Measurements from ENCODE around the gene SLC38A2.

Gene SLC38A2

GRCh38 chr12:46374711-46375110, 2.1 kb upstream of the SLC38A2 start:
- no peak for DNase-seq (ENCODE audit: low read depth)

GRCh38 chr12:46374310-46374709, 1.7 kb upstream of the SLC38A2 start:
- DNase-seq (ENCODE audit: low read depth) = no peak

GRCh38 chr12:46373301-46374296, 1.0 kb upstream of the SLC38A2 start:
- DNase-seq (ENCODE audit: low read depth) = peak; percentile 26

GRCh38 chr12:46371718-46372543, 642 bp downstream of the SLC38A2 start:
- peak; percentile 15 for DNase-seq (ENCODE audit: low read depth)

GRCh38 chr12:46370792-46371717, 1.5 kb downstream of the SLC38A2 start:
- peak; percentile 91 for DNase-seq (ENCODE audit: low read depth)

- no peak for DNase-seq (ENCODE audit: low read depth)
These were observed 2.2 kb downstream of the SLC38A2 start for GRCh38 chr12:46370380-46370734.

- DNase-seq (ENCODE audit: low read depth) = no peak
These were observed 2.8 kb downstream of the SLC38A2 start for GRCh38 chr12:46369474-46370379.

- DNase-seq (ENCODE audit: low read depth) = no peak
These were observed 3.5 kb downstream of the SLC38A2 start for GRCh38 chr12:46369095-46369473.

- DNase-seq (ENCODE audit: low read depth) = no peak
These were observed 3.9 kb downstream of the SLC38A2 start for GRCh38 chr12:46368684-46369083.

- no peak for DNase-seq (ENCODE audit: low read depth)
These were observed 4.4 kb downstream of the SLC38A2 start for GRCh38 chr12:46368138-46368537.

- no peak for DNase-seq (ENCODE audit: low read depth)
These were observed 5.1 kb downstream of the SLC38A2 start for GRCh38 chr12:46367351-46368029.

- no peak for DNase-seq (ENCODE audit: low read depth)
These were observed 5.8 kb downstream of the SLC38A2 start for GRCh38 chr12:46366771-46367170.

- no peak for DNase-seq (ENCODE audit: low read depth)
These were observed 6.6 kb downstream of the SLC38A2 start for GRCh38 chr12:46365951-46366379.

GRCh38 chr12:46364777-46365580, 7.6 kb downstream of the SLC38A2 start:
- no peak for DNase-seq (ENCODE audit: low read depth)

- DNase-seq (ENCODE audit: low read depth) = no peak
These were observed 8.3 kb downstream of the SLC38A2 start for GRCh38 chr12:46364300-46364696.

GRCh38 chr12:46363582-46364299, 8.8 kb downstream of the SLC38A2 start:
- DNase-seq (ENCODE audit: low read depth) = no peak

- DNase-seq (ENCODE audit: low read depth) = no peak
These were observed 9.5 kb downstream of the SLC38A2 start for GRCh38 chr12:46362895-46363581.

- DNase-seq (ENCODE audit: low read depth) = no peak
These were observed 10.9 kb downstream of the SLC38A2 start for GRCh38 chr12:46361667-46362034.
